IPS-18c (cell line): ENCODE results near the gene PTPRQ.

Source experiments
- H3K4me3 ChIP-seq: 2 replicates; pipeline ENCODE4 v1.7.0; 2013; ENCODE audit warnings: low read depth, mild to moderate bottlenecking, low read length, moderate library complexity; ENCODE audit not compliant: insufficient read depth
- H3K9me3 ChIP-seq: one replicate; pipeline ENCODE4 v1.6.1; 2013; ENCODE audit warnings: mild to moderate bottlenecking, low read length, moderate library complexity; ENCODE audit not compliant: control insufficient read depth, insufficient read depth

The PTPRQ gene

GRCh38 chr12:80513211-80513610 lies 69.2 kb downstream of the PTPRQ start:
- no peaks in the 10 kb centered on the region for H3K9me3 ChIP-seq
- no peak overlapping the region for H3K4me3 ChIP-seq

GRCh38 chr12:80517655-80518054 lies 73.6 kb downstream of the PTPRQ start:
- H3K4me3 ChIP-seq: no peak overlapping the region
- no peaks in the 10 kb centered on the region for H3K9me3 ChIP-seq

GRCh38 chr12:80531646-80532045 lies 87.6 kb downstream of the PTPRQ start:
- no peak overlapping the region for H3K4me3 ChIP-seq
- H3K9me3 ChIP-seq: no peaks in the 10 kb centered on the region

GRCh38 chr12:80539029-80539428 lies 95.0 kb downstream of the PTPRQ start:
- Histone ChIP-seq H3K4me3 (no peak overlapping the region), H3K9me3 (no peaks in the 10 kb centered on the region)

- Histone ChIP-seq H3K4me3 (no peak overlapping the region), H3K9me3 (no peaks in the 10 kb centered on the region)
Measured at GRCh38 chr12:80549298-80549697, 105.3 kb downstream of the PTPRQ start.

GRCh38 chr12:80551897-80552296 lies 107.9 kb downstream of the PTPRQ start:
- no peak overlapping the region for H3K4me3 ChIP-seq
- H3K9me3 ChIP-seq: no peaks in the 10 kb centered on the region

GRCh38 chr12:80553316-80553715 lies 109.3 kb downstream of the PTPRQ start:
- Histone ChIP-seq H3K4me3 (no peak overlapping the region), H3K9me3 (no peaks in the 10 kb centered on the region)

- no peak overlapping the region for H3K4me3 ChIP-seq
- H3K9me3 ChIP-seq: no peaks in the 10 kb centered on the region
Measured at GRCh38 chr12:80556566-80556965, 112.5 kb downstream of the PTPRQ start.

GRCh38 chr12:80559766-80560165 lies 115.7 kb downstream of the PTPRQ start:
- Histone ChIP-seq H3K4me3 (no peak overlapping the region), H3K9me3 (no peaks in the 10 kb centered on the region)

- H3K9me3 ChIP-seq: no peaks in the 10 kb centered on the region
- no peak overlapping the region for H3K4me3 ChIP-seq
Measured at GRCh38 chr12:80565271-80565670, 121.2 kb downstream of the PTPRQ start.

GRCh38 chr12:80567401-80567800 lies 123.4 kb downstream of the PTPRQ start:
- Histone ChIP-seq H3K9me3 (no peaks in the 10 kb centered on the region), H3K4me3 (no peak overlapping the region)

GRCh38 chr12:80576641-80577418 lies 132.8 kb downstream of the PTPRQ start:
- no peaks in the 10 kb centered on the region for H3K9me3 ChIP-seq
- H3K4me3 ChIP-seq: no peak overlapping the region

- H3K9me3 ChIP-seq: no peaks in the 10 kb centered on the region
- H3K4me3 ChIP-seq: no peak overlapping the region
Measured at GRCh38 chr12:80580254-80580653, 136.2 kb downstream of the PTPRQ start.

- H3K9me3 ChIP-seq: no peaks in the 10 kb centered on the region
- H3K4me3 ChIP-seq: no peak overlapping the region
Measured at GRCh38 chr12:80581783-80582182, 137.7 kb downstream of the PTPRQ start.

- no peak overlapping the region for H3K4me3 ChIP-seq
Measured at GRCh38 chr12:80582431-80582830, 138.4 kb downstream of the PTPRQ start.

GRCh38 chr12:80589077-80589476 lies 145.0 kb downstream of the PTPRQ start:
- Histone ChIP-seq H3K9me3 (no peaks in the 10 kb centered on the region), H3K4me3 (no peak overlapping the region)

More at GRCh38 chr12:80582431-80582830, 138.4 kb downstream of the PTPRQ start:
- H3K9me3 ChIP-seq: no peaks in the 10 kb centered on the region

- Histone ChIP-seq H3K4me3 (no peak overlapping the region), H3K9me3 (no peaks in the 10 kb centered on the region)
Measured at GRCh38 chr12:80590085-80590484, 146.1 kb downstream of the PTPRQ start.

GRCh38 chr12:80593766-80594165 lies 149.7 kb downstream of the PTPRQ start:
- no peaks in the 10 kb centered on the region for H3K9me3 ChIP-seq

GRCh38 chr12:80596509-80596908 lies 152.5 kb downstream of the PTPRQ start:
- no peaks in the 10 kb centered on the region for H3K9me3 ChIP-seq

More at GRCh38 chr12:80593766-80594165, 149.7 kb downstream of the PTPRQ start:
- no peak overlapping the region for H3K4me3 ChIP-seq

More at GRCh38 chr12:80596509-80596908, 152.5 kb downstream of the PTPRQ start:
- H3K4me3 ChIP-seq: no peak overlapping the region
